ENCODE measurements around the gene AQP12B.

GRCh38 chr2:240650254-240650965 is 32.3 kb downstream of the AQP12B start:
- no peak for TF ChIP-seq CTCF (IDR thresholded peaks at IDR 0.05)
- TF ChIP-seq POLR2A (IDR thresholded peaks at IDR 0.05), result no peak
- TF ChIP-seq POLR2AphosphoS5 (IDR thresholded peaks at IDR 0.05), result no peak
